ENCODE measurements around the gene CEP97. TPM values are rescaled to one million over a fixed set of nuclear protein-coding genes. Genes with fewer than 3 reads are reported as not detected.
"Not testable (repeated sequence)": the region's sequence is repeated elsewhere in the genome, so short reads cannot be mapped to it uniquely, and the experiment has no call there.

CEP97 gene
- total RNA-seq, 6 experiments from 2014 or later = 2.2 to 3.8 (median 2.7) TPM

DNA sequence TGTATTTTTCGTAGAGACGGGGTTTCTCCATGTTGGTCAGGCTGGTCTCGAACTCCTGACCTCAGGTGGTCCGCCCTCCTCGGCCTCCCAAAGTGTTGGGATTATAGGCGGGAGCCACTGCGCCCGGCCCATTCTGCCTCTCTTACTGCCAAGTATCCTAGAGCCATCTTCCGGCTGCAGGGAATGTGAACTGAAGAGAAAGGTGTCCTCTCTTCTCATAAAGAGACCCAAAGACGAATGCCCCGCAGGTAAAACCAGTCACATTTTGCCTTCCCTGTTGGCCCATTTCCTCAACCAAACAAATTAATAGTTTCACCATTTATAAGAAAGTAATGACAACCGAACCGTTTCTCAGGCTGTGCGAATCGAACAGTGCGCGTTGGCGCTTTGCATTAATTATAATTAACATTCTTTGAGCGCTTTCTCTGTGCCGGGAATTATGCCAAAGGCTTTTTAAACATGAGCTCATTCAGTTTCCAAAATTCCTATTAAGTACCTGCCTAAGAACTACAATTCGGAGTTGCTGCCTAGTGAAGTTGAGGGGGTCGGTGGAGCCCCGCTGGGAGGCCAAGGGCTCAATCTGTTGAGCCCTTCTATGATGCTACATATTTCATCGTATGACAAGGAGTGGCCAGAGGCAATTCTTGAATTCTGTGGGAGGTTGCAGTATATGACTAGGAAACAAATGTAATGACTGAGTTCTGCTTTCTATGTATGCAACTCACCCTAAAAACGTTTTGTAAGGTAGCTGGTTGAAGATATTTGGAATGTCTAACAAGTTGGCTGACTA is 37.1 kb upstream of the CEP97 start:
- Histone ChIP-seq H3K27ac (peak overlapping the region; percentile 88 to 94 (median 92)), H3K4me1 (peaks cover 0 to 35% (median 10%) of the 10 kb centered on the region in 4 donors), H3K9me3 (no peaks in the 10 kb centered on the region), H3K27me3 (no peaks in the 10 kb centered on the region), H3K36me3 (peaks cover 7 to 26% (median 18%) of the 10 kb centered on the region in 4 donors), H3K4me3 (peak overlapping the region; percentile 59 to 81 (median 60))
- ATAC-seq (peak in 3 of 4 donors; percentile 22 to 28 (median 23)), DNase-seq (no peak)
- 69% methylated on average over 17 of the region's 25 CpGs for WGBS (ENCODE audit: insufficient coverage, low coverage, low lambda C conversion rate, missing lambda C conversion rate)
- intact Hi-C loops (cut with DNase I) = no loop called here
- TF ChIP-seq, protein P1, sequence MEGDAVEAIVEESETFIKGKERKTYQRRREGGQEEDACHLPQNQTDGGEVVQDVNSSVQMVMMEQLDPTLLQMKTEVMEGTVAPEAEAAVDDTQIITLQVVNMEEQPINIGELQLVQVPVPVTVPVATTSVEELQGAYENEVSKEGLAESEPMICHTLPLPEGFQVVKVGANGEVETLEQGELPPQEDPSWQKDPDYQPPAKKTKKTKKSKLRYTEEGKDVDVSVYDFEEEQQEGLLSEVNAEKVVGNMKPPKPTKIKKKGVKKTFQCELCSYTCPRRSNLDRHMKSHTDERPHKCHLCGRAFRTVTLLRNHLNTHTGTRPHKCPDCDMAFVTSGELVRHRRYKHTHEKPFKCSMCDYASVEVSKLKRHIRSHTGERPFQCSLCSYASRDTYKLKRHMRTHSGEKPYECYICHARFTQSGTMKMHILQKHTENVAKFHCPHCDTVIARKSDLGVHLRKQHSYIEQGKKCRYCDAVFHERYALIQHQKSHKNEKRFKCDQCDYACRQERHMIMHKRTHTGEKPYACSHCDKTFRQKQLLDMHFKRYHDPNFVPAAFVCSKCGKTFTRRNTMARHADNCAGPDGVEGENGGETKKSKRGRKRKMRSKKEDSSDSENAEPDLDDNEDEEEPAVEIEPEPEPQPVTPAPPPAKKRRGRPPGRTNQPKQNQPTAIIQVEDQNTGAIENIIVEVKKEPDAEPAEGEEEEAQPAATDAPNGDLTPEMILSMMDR (IDR thresholded peaks at IDR 0.05) = no peak
- no peak for TF ChIP-seq POLR2A (IDR thresholded peaks at IDR 0.05)

- ATAC-seq (no peak), DNase-seq (no peak)
- no peak for TF ChIP-seq POLR2A (IDR thresholded peaks at IDR 0.05)
- TF ChIP-seq, protein P1 (IDR thresholded peaks at IDR 0.05) = no peak
- H3K4me3 ChIP-seq = no peak overlapping the region
- H3K27me3 ChIP-seq = no peaks in the 10 kb centered on the region
- peaks cover 0 to 22% (median 6%) of the 10 kb centered on the region in 4 donors for H3K4me1 ChIP-seq
- H3K9me3 ChIP-seq = no peaks in the 10 kb centered on the region
- WGBS (ENCODE audit: insufficient coverage, low coverage, low lambda C conversion rate, missing lambda C conversion rate) = 76% methylated on average over 2 of the region's 2 CpGs
- peaks cover 3 to 7% (median 5%) of the 10 kb centered on the region in 4 donors for H3K36me3 ChIP-seq
- intact Hi-C loops (cut with DNase I) = no loop called here
- H3K27ac ChIP-seq = no peak overlapping the region
Observed at GRCh38 chr3:101689286-101689685, 35.1 kb upstream of the CEP97 start.

DNA sequence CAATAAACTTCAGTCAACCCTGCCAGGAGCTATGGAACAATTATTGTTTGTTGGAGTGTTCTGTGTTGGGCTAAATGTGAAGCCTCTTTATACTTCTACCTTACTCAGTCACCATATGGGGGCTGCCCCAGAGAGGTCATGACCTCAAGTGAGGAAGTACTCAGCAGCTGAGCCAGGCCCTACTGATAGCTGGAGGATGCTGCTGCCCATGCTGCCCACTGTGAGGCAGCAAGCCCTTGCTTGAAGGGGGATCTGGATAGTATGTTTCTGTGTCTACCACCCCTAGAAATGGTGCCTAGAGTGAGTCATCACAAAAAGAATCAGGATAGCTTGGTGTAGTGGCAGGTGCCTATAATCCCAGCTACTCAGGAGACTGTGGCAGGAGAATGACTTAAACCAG is 33.4 kb upstream of the CEP97 start:
- Histone ChIP-seq H3K27me3 (no peaks in the 10 kb centered on the region), H3K36me3 (no peaks in the 10 kb centered on the region), H3K9me3 (no peaks in the 10 kb centered on the region), H3K4me1 (peaks cover 0 to 6% (median 0%) of the 10 kb centered on the region in 4 donors), H3K27ac (no peak overlapping the region), H3K4me3 (no peak overlapping the region)
- DNase-seq = no peak
- intact Hi-C loops (cut with DNase I) = no loop called here
- no peak for ATAC-seq
- TF ChIP-seq POLR2A (IDR thresholded peaks at IDR 0.05) = no peak
- TF ChIP-seq, protein P1 (IDR thresholded peaks at IDR 0.05) = no peak

- not testable (repeated sequence) for H3K4me3 ChIP-seq
Observed at GRCh38 chr3:101691685-101692671, 32.4 kb upstream of the CEP97 start.

More at GRCh38 chr3:101691685-101692671, 32.4 kb upstream of the CEP97 start:
- H3K27ac ChIP-seq; H3K9me3 ChIP-seq; DNase-seq; H3K27me3 ChIP-seq; intact Hi-C loops (cut with DNase I); H3K4me1 ChIP-seq; ATAC-seq; H3K36me3 ChIP-seq: not testable (repeated sequence)
- 84% methylated on average over 9 of the region's 15 CpGs for WGBS (ENCODE audit: insufficient coverage, low coverage, low lambda C conversion rate, missing lambda C conversion rate)

All from right lobe of liver (tissue), 6 donors.